ENCODE data around the gene TMEM86A.

TMEM86A gene

GRCh38 chr11:18737642-18738041 lies 39.1 kb downstream of the TMEM86A start:
- no peak for TF ChIP-seq EZH2phosphoT487 (IDR thresholded peaks at IDR 0.05; ENCODE audit: low read depth)
- no peak for TF ChIP-seq CTCF (IDR thresholded peaks at IDR 0.05; ENCODE audit: low read depth, low read length)
- no peak overlapping the region for H3K27ac ChIP-seq (ENCODE audit: low read length)

GRCh38 chr11:18739685-18740084 lies 41.1 kb downstream of the TMEM86A start:
- Histone ChIP-seq H3K9ac (ENCODE audit: low read length) (no peak overlapping the region), H2AFZ (ENCODE audit: low read depth, low read length) (no peak overlapping the region), H3K4me1 (ENCODE audit: low read length) (no peaks in the 10 kb centered on the region), H3K4me2 (ENCODE audit: low read length) (no peak overlapping the region), H3K27me3 (ENCODE audit: low read depth, low read length) (peaks cover 24% of the 10 kb centered on the region), H4K20me1 (ENCODE audit: insufficient read depth, low read length) (no peaks in the 10 kb centered on the region), H3K4me3 (ENCODE audit: low read length) (no peak overlapping the region), H3K79me2 (ENCODE audit: low read length) (no peaks in the 10 kb centered on the region), H3K27ac (ENCODE audit: low read length) (no peak overlapping the region), H3K36me3 (replicated peaks; ENCODE audit: low read depth, low read length) (no peaks in the 10 kb centered on the region), H3K9me3 (ENCODE audit: insufficient read depth, low read length) (no peaks in the 10 kb centered on the region)
- TF ChIP-seq EZH2phosphoT487 (IDR thresholded peaks at IDR 0.05; ENCODE audit: low read depth) (no peak), CTCF (IDR thresholded peaks at IDR 0.05; ENCODE audit: low read depth, low read length) (peak; percentile 31; the same call in 1 of the 2 replicates)

More at GRCh38 chr11:18737642-18738041, 39.1 kb downstream of the TMEM86A start:
- Histone ChIP-seq H3K9ac (ENCODE audit: low read length) (no peak overlapping the region), H3K27me3 (ENCODE audit: low read depth, low read length) (peaks cover 26% of the 10 kb centered on the region), H3K36me3 (replicated peaks; ENCODE audit: low read depth, low read length) (no peaks in the 10 kb centered on the region), H3K4me2 (ENCODE audit: low read length) (no peak overlapping the region), H3K4me1 (ENCODE audit: low read length) (peaks cover 2% of the 10 kb centered on the region), H3K4me3 (ENCODE audit: low read length) (no peak overlapping the region), H3K79me2 (ENCODE audit: low read length) (no peaks in the 10 kb centered on the region), H4K20me1 (ENCODE audit: insufficient read depth, low read length) (no peaks in the 10 kb centered on the region), H3K9me3 (ENCODE audit: insufficient read depth, low read length) (no peaks in the 10 kb centered on the region), H2AFZ (ENCODE audit: low read depth, low read length) (no peak overlapping the region)

GRCh38 chr11:18741783-18742182 lies 43.2 kb downstream of the TMEM86A start:
- Histone ChIP-seq H3K9me3 (ENCODE audit: insufficient read depth, low read length) (no peaks in the 10 kb centered on the region), H4K20me1 (ENCODE audit: insufficient read depth, low read length) (no peaks in the 10 kb centered on the region), H3K4me3 (ENCODE audit: low read length) (no peak overlapping the region), H3K4me1 (ENCODE audit: low read length) (no peaks in the 10 kb centered on the region), H3K36me3 (replicated peaks; ENCODE audit: low read depth, low read length) (no peaks in the 10 kb centered on the region), H3K27ac (ENCODE audit: low read length) (no peak overlapping the region), H3K27me3 (ENCODE audit: low read depth, low read length) (peaks cover 10% of the 10 kb centered on the region), H3K9ac (ENCODE audit: low read length) (no peak overlapping the region), H3K4me2 (ENCODE audit: low read length) (no peak overlapping the region), H3K79me2 (ENCODE audit: low read length) (no peaks in the 10 kb centered on the region), H2AFZ (ENCODE audit: low read depth, low read length) (no peak overlapping the region; the same call in 1 of the 2 replicates)
- TF ChIP-seq EZH2phosphoT487 (IDR thresholded peaks at IDR 0.05; ENCODE audit: low read depth): no peak
- TF ChIP-seq CTCF (IDR thresholded peaks at IDR 0.05; ENCODE audit: low read depth, low read length): peak; percentile 40; the same call in 1 of the 2 replicates

GRCh38 chr11:18743365-18743764 lies 44.8 kb downstream of the TMEM86A start:
- Histone ChIP-seq H4K20me1 (ENCODE audit: insufficient read depth, low read length) (no peaks in the 10 kb centered on the region), H3K27ac (ENCODE audit: low read length) (no peak overlapping the region), H3K4me1 (ENCODE audit: low read length) (no peaks in the 10 kb centered on the region), H3K36me3 (replicated peaks; ENCODE audit: low read depth, low read length) (no peaks in the 10 kb centered on the region), H3K4me3 (ENCODE audit: low read length) (no peak overlapping the region), H3K9me3 (ENCODE audit: insufficient read depth, low read length) (no peaks in the 10 kb centered on the region), H3K9ac (ENCODE audit: low read length) (no peak overlapping the region), H3K4me2 (ENCODE audit: low read length) (no peak overlapping the region), H2AFZ (ENCODE audit: low read depth, low read length) (no peak overlapping the region), H3K27me3 (ENCODE audit: low read depth, low read length) (peaks cover 13% of the 10 kb centered on the region), H3K79me2 (ENCODE audit: low read length) (no peaks in the 10 kb centered on the region)
- TF ChIP-seq CTCF (IDR thresholded peaks at IDR 0.05; ENCODE audit: low read depth, low read length): no peak
- no peak for TF ChIP-seq EZH2phosphoT487 (IDR thresholded peaks at IDR 0.05; ENCODE audit: low read depth)
